Measurements from ENCODE around the gene FARS2. TPM values are rescaled to one million over a fixed set of nuclear protein-coding genes. Genes with fewer than 3 reads are reported as not detected.
A peak's percentile ranks its signal among the peaks of the same experiment; 100 is the strongest.

FARS2 gene
- total RNA-seq, 2 donors from 2014 or later = 23.9 to 26.0 TPM

DNA sequence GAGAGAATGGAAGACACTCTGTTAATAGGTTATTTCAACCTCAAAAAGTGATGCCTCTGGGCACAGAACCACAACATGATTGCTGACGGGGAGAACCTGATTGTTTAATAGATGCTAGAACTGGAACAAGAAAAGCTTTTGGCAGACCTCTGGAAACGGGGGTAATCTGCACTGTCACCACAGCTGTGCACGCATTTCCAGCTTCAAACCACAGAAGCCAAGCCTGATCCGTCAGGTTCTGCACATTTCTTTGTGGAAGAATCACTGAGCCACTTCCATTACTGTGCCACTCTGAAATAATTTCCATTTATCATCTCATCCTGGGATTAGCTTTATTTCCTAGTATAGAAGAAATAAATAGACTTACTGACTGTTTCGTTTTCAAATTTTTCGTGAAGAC lies 309.3 kb downstream of the FARS2 start:
- no peak for ATAC-seq (replicated peaks in 1 of 2)
- DNase-seq = no peak
- H3K4me3 Mint-ChIP-seq = no peak overlapping the region
- H3K4me1 Mint-ChIP-seq (ENCODE audit: low read depth) = peaks cover 26% of the 10 kb centered on the region
- no peak overlapping the region for H3K27ac Mint-ChIP-seq
- H3K9me3 Mint-ChIP-seq = peaks cover 4 to 7% of the 10 kb centered on the region in 2 donors
- H3K27me3 Mint-ChIP-seq (ENCODE audit: low read depth) = no peaks in the 10 kb centered on the region
- peaks cover 9% of the 10 kb centered on the region in 2 donors for H3K36me3 Mint-ChIP-seq (ENCODE audit: insufficient read depth in 2 of 2)

DNA sequence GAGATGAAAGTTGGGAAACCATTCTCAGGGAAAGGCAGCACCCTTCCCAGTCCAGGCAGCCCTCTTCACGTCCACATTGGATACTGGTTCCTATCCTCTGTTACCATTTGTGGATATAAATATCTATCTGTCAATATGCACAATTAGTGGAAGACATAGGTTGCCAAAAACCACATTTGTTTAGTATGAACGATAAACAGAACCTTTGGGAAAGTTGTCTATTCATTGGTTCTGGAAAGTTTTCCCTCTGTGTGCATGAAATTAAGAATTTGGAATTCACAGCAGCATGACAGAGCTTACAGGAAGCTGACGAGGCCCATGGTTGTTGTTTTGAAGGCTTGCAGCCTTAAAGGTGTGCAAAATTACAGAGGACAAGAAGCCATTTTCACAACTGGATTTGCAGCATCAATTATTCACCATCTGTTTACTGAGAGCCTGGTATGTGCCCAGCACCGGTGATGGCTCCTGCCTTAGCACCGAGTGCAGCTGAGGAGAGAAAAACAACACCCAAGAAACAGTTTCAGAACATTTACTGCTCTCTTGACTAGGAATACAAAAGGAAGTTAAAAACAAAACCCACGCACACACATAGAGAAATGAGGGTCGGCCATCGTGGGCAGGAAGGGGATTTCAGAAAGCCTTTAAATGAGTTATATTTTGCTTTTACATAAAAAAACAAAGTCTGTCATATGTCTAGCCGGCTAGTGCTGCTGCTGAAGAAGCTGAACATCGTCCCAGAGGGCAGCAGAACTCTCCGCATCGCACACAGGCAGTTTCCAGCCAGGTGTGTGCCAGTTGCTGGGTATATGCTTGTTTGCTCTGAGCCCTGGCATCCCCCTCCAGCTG lies 319.6 kb downstream of the FARS2 start:
- no peaks in the 10 kb centered on the region for H3K27me3 Mint-ChIP-seq (ENCODE audit: low read depth)
- H3K4me3 Mint-ChIP-seq = peak overlapping the region; percentile 36 to 37
- DNase-seq (peak in 1 of 2 donors; percentile 4), ATAC-seq (replicated peaks in 1 of 2) (peak; percentile 48 to 60)
- H3K27ac Mint-ChIP-seq = peak overlapping the region; percentile 19
- H3K9me3 Mint-ChIP-seq = peaks cover 0 to 2% of the 10 kb centered on the region in 2 donors
- peaks cover 8% of the 10 kb centered on the region for H3K4me1 Mint-ChIP-seq (ENCODE audit: low read depth)
- H3K36me3 Mint-ChIP-seq (ENCODE audit: insufficient read depth in 2 of 2) = peaks cover 2 to 3% of the 10 kb centered on the region in 2 donors

DNA sequence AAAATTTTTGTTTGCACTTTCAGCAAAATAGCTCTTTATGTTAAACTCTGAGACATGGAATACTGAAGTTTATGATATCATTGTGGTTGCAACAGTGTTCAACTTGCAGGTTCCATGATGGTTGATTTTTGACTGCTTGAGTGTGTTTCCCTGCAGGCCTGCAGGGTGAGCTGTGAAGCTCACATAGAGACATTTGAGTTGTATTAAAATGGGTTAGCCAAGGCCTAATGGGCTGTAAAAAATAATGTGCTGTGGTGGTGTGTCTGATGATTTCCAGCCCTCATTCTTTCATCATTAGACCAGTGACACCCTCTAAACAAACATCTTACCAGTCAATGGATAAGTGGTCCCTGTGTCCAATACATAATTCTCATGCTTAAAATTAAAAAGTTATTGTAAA lies 321.4 kb downstream of the FARS2 start:
- peaks cover 4 to 9% of the 10 kb centered on the region in 2 donors for H3K36me3 Mint-ChIP-seq (ENCODE audit: insufficient read depth in 2 of 2)
- no peak overlapping the region for H3K27ac Mint-ChIP-seq
- DNase-seq (no peak), ATAC-seq (replicated peaks in 1 of 2) (no peak)
- H3K4me1 Mint-ChIP-seq (ENCODE audit: low read depth) = peaks cover 8% of the 10 kb centered on the region
- H3K27me3 Mint-ChIP-seq (ENCODE audit: low read depth) = no peaks in the 10 kb centered on the region
- H3K9me3 Mint-ChIP-seq = peaks cover 0 to 4% of the 10 kb centered on the region in 2 donors
- no peak overlapping the region for H3K4me3 Mint-ChIP-seq

- ATAC-seq (replicated peaks in 1 of 2) = no peak
- Mint-ChIP-seq H3K36me3 (ENCODE audit: insufficient read depth in 2 of 2) (peaks cover 4 to 9% of the 10 kb centered on the region in 2 donors), H3K27me3 (ENCODE audit: low read depth) (no peaks in the 10 kb centered on the region), H3K27ac (no peak overlapping the region), H3K9me3 (peaks cover 0 to 4% of the 10 kb centered on the region in 2 donors), H3K4me3 (no peak overlapping the region), H3K4me1 (ENCODE audit: low read depth) (peaks cover 8% of the 10 kb centered on the region)
- no peak for DNase-seq
Measured at GRCh38 chr6:5583528-5583927, 322.2 kb downstream of the FARS2 start.

DNA sequence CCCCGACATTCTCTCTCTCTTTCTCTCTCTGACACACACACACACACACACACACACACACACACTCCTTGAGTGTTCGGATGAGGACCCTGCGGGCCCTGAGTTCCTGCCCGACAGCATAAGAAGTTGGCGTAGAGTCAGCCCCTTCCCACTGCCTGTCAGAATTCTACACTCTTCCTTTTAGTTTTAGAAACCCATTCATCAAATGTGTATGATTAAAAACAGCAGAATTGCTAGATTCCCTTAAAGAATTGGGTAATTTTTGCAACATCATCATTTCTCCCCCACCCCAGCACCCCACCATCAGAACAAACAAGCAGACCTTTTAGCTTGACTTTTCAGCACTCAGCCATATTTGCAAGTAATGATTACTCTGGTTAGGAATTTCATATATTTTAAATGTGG lies 322.8 kb downstream of the FARS2 start:
- peaks cover 8% of the 10 kb centered on the region for H3K4me1 Mint-ChIP-seq (ENCODE audit: low read depth)
- H3K4me3 Mint-ChIP-seq = no peak overlapping the region
- DNase-seq (no peak), ATAC-seq (replicated peaks in 1 of 2) (no peak)
- no peaks in the 10 kb centered on the region for H3K27me3 Mint-ChIP-seq (ENCODE audit: low read depth)
- H3K9me3 Mint-ChIP-seq = peaks cover 0 to 4% of the 10 kb centered on the region in 2 donors
- no peak overlapping the region for H3K27ac Mint-ChIP-seq
- peaks cover 4 to 9% of the 10 kb centered on the region in 2 donors for H3K36me3 Mint-ChIP-seq (ENCODE audit: insufficient read depth in 2 of 2)

- DNase-seq (no peak), ATAC-seq (replicated peaks in 1 of 2) (no peak)
- no peak overlapping the region for H3K4me3 Mint-ChIP-seq
- no peaks in the 10 kb centered on the region for H3K27me3 Mint-ChIP-seq (ENCODE audit: low read depth)
- no peak overlapping the region for H3K27ac Mint-ChIP-seq
- peaks cover 0 to 4% of the 10 kb centered on the region in 2 donors for H3K9me3 Mint-ChIP-seq
- H3K4me1 Mint-ChIP-seq (ENCODE audit: low read depth) = no peaks in the 10 kb centered on the region
- peaks cover 2 to 9% of the 10 kb centered on the region in 2 donors for H3K36me3 Mint-ChIP-seq (ENCODE audit: insufficient read depth in 2 of 2)
Measured at GRCh38 chr6:5587648-5588047, 326.3 kb downstream of the FARS2 start.

DNA sequence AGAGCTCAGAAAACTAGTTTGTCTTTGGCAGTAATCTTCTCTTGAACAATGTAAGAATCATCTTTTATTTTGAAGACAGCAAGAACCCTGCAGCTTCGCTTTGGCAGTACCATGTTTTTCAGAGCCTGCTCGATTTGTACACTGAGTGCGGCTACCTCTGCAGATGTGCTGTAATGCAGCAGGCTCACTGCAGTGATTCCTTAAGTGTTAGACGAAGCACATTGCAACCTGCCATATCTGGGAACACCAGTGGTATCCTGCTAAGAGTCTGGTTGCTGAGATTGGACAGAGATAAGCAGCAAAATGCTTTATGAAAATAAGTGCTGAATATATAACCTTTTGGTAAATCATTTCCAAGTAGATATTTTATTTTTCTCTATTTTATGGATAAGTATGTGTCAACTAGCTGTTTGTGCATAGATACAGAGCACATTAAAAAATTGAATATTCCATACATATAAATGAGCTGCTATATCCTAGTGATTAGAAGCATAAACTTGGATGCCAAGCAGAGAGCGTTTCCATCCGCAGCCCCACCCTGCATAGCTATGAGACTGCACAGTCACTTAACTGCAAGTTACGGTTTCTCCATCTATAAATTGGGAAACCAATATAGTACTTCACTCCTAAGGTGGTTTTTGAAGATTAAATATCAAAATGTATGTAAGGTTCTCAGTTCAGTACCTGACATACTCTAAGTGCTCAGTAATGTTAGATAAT lies 328.3 kb downstream of the FARS2 start:
- Mint-ChIP-seq H3K4me3 (no peak overlapping the region), H3K36me3 (ENCODE audit: insufficient read depth in 2 of 2) (peaks cover 2 to 9% of the 10 kb centered on the region in 2 donors), H3K9me3 (peaks cover 0 to 4% of the 10 kb centered on the region in 2 donors), H3K27ac (no peak overlapping the region), H3K27me3 (ENCODE audit: low read depth) (no peaks in the 10 kb centered on the region), H3K4me1 (ENCODE audit: low read depth) (no peaks in the 10 kb centered on the region)
- ATAC-seq (replicated peaks in 1 of 2) = no peak
- no peak for DNase-seq

DNA sequence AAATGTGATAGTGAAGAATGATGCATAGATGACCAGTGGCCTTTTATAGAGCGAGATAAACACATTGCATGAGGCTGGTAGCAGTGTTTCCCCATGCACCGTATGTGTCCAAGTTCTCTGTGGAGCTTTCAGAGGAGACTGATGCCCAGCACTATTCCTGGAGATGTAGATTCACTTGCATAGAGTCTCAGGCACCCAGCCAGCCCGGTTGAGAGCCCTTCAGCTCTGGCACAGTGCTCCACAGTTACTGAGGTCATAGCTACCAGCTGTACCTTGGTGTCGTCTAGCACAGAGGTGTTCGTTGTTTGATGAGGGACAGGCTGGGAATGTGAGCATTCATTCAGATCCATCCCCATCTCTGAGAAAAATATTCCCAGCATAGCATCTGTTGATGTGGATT lies 328.9 kb downstream of the FARS2 start:
- Mint-ChIP-seq H3K27me3 (ENCODE audit: low read depth) (no peaks in the 10 kb centered on the region), H3K4me1 (ENCODE audit: low read depth) (no peaks in the 10 kb centered on the region), H3K9me3 (peaks cover 0 to 4% of the 10 kb centered on the region in 2 donors), H3K27ac (no peak overlapping the region), H3K36me3 (ENCODE audit: insufficient read depth in 2 of 2) (peaks cover 2 to 9% of the 10 kb centered on the region in 2 donors), H3K4me3 (no peak overlapping the region)
- no peak for ATAC-seq (replicated peaks in 1 of 2)
- DNase-seq = no peak

- no peaks in the 10 kb centered on the region for H3K27me3 Mint-ChIP-seq (ENCODE audit: low read depth)
- ATAC-seq (replicated peaks in 1 of 2) (no peak), DNase-seq (no peak)
- no peaks in the 10 kb centered on the region for H3K9me3 Mint-ChIP-seq
- H3K4me1 Mint-ChIP-seq (ENCODE audit: low read depth) = no peaks in the 10 kb centered on the region
- H3K27ac Mint-ChIP-seq = no peak overlapping the region
- no peaks in the 10 kb centered on the region for H3K36me3 Mint-ChIP-seq (ENCODE audit: insufficient read depth in 2 of 2)
- H3K4me3 Mint-ChIP-seq = no peak overlapping the region
Measured at GRCh38 chr6:5592886-5593519, 331.7 kb downstream of the FARS2 start.

DNA sequence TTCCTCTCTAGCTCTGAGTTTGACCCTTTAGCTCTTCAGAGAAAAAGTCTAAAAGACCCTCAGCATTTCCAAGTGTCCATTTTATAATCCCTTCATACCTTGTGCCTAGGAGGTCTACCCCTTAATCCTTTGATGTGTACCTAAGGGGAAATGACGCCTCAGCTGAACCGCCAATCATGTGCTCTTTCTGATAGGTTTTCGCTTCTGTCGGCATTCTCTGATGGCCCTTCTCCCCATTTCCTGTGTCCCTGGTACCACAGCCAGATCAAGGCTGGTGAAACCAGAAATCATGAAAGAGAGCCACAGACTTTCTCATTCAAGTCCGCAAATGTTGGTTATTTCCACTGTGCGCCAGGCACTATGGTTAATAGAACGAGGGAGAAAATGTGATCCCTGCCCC lies 333.9 kb downstream of the FARS2 start:
- H3K4me3 Mint-ChIP-seq = no peak overlapping the region
- no peaks in the 10 kb centered on the region for H3K27me3 Mint-ChIP-seq (ENCODE audit: low read depth)
- H3K27ac Mint-ChIP-seq = no peak overlapping the region
- H3K36me3 Mint-ChIP-seq (ENCODE audit: insufficient read depth in 2 of 2) = no peaks in the 10 kb centered on the region
- DNase-seq = no peak
- no peaks in the 10 kb centered on the region for H3K9me3 Mint-ChIP-seq
- no peaks in the 10 kb centered on the region for H3K4me1 Mint-ChIP-seq (ENCODE audit: low read depth)
- ATAC-seq (replicated peaks in 1 of 2) = no peak

DNA sequence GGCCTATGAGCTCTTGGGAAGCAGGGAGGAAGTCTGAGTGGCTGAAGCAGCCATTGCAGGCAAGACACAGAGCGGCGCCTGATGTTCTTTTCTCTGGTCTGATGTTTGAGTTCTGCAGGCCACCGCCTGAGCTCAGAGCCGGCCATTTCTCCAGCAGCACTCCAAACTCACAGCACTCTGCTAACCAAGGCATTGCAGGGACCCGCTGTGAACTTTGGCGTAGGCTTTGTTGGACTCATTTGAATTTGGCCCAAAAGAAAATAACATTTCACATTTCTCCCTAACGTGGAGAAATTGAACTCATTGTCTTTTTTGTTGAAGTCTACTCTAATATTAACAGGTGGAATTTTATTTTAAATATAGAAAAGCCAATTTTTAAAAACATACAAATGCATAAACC lies 336.1 kb downstream of the FARS2 start:
- no peak overlapping the region for H3K27ac Mint-ChIP-seq
- H3K9me3 Mint-ChIP-seq = no peaks in the 10 kb centered on the region
- ATAC-seq (replicated peaks in 1 of 2) (no peak), DNase-seq (no peak)
- no peaks in the 10 kb centered on the region for H3K27me3 Mint-ChIP-seq (ENCODE audit: low read depth)
- H3K4me1 Mint-ChIP-seq (ENCODE audit: low read depth) = no peaks in the 10 kb centered on the region
- H3K36me3 Mint-ChIP-seq (ENCODE audit: insufficient read depth in 2 of 2) = no peaks in the 10 kb centered on the region
- no peak overlapping the region for H3K4me3 Mint-ChIP-seq

- H3K4me1 Mint-ChIP-seq (ENCODE audit: low read depth) = no peaks in the 10 kb centered on the region
- H3K4me3 Mint-ChIP-seq = no peak overlapping the region
- no peaks in the 10 kb centered on the region for H3K36me3 Mint-ChIP-seq (ENCODE audit: insufficient read depth in 2 of 2)
- DNase-seq = no peak
- no peak for ATAC-seq (replicated peaks in 1 of 2)
- no peaks in the 10 kb centered on the region for H3K9me3 Mint-ChIP-seq
- H3K27ac Mint-ChIP-seq = no peak overlapping the region
- no peaks in the 10 kb centered on the region for H3K27me3 Mint-ChIP-seq (ENCODE audit: low read depth)
Measured at GRCh38 chr6:5598123-5598522, 336.8 kb downstream of the FARS2 start.

GRCh38 chr6:5599127-5599526 lies 337.8 kb downstream of the FARS2 start:
- Mint-ChIP-seq H3K4me3 (no peak overlapping the region), H3K27me3 (ENCODE audit: low read depth) (no peaks in the 10 kb centered on the region), H3K36me3 (ENCODE audit: insufficient read depth in 2 of 2) (no peaks in the 10 kb centered on the region), H3K9me3 (no peaks in the 10 kb centered on the region), H3K27ac (no peak overlapping the region), H3K4me1 (ENCODE audit: low read depth) (no peaks in the 10 kb centered on the region)
- no peak for DNase-seq
- ATAC-seq (replicated peaks in 1 of 2) = no peak
